Measurements from ENCODE around the gene SULT2A1.
A peak's percentile ranks its signal among the peaks of the same experiment; 100 is the strongest.
"Not testable (repeated sequence)": the region's sequence is repeated elsewhere in the genome, so short reads cannot be mapped to it uniquely, and the experiment has no call there.

The SULT2A1 gene

DNA sequence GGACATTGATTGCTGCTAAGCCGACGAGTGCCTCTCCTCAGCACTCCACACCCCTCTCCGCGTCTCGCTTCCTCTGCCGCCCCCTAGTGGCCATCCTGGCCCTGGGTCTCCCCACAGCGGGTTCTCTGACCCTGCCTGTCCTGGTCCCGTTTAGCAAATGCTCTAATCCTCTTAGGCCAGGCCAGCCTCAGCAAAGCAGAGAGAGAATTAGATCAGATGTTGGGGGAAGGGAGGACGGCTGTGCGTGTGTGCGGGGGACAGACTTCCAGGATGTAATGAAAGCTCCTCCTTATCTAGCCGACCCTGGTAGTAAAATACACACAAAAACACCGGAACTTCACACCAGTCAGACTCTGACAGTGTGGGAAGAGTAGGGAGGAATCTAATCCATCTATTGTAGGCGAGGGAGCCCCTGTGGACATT lies 22.6 kb downstream of the SULT2A1 start:
- Histone ChIP-seq H3K4me1 (ENCODE audit: control insufficient read depth, insufficient read depth, low read length, poor library complexity, severe bottlenecking) (no peaks in the 10 kb centered on the region), H3K36me3 (ENCODE audit: control insufficient read depth, insufficient read depth, low read length) (no peaks in the 10 kb centered on the region), H3K27ac (ENCODE audit: insufficient read depth, low read length, poor library complexity, severe bottlenecking) (no peak overlapping the region), H3K27me3 (replicated peaks; ENCODE audit: control insufficient read depth, insufficient read depth, low read length, poor library complexity, severe bottlenecking) (no peaks in the 10 kb centered on the region), H3K9me3 (ENCODE audit: control insufficient read depth, low read length) (no peaks in the 10 kb centered on the region), H3K4me3 (ENCODE audit: insufficient read depth, low read depth, low read length, poor library complexity, severe bottlenecking) (no peak overlapping the region)
- peak; percentile 43 to 62 (median 44) for DNase-seq

DNA sequence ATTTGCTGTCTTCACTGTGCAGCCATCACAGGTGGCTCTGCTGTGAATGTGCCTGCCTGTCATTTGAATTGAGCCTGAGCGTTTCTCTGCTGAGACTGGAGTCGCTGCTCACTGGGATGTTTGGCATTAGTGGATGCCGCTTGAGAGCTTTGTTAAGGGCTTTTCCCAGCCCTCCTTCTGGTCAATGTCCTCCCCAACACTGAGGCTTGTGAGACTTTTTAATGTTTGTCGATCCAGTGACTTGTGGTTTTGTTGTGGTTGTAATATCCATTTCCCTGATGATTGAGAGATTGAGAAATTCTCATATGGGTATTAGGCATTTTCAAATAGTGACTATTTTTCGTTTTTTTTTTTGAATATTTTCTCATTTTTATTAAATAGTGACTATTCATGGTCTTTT lies 24.5 kb downstream of the SULT2A1 start:
- Histone ChIP-seq H3K27ac (ENCODE audit: insufficient read depth, low read length, poor library complexity, severe bottlenecking) (no peak overlapping the region), H3K36me3 (ENCODE audit: control insufficient read depth, insufficient read depth, low read length) (no peaks in the 10 kb centered on the region), H3K4me1 (ENCODE audit: control insufficient read depth, insufficient read depth, low read length, poor library complexity, severe bottlenecking) (no peaks in the 10 kb centered on the region), H3K9me3 (ENCODE audit: control insufficient read depth, low read length) (no peaks in the 10 kb centered on the region), H3K4me3 (ENCODE audit: insufficient read depth, low read depth, low read length, poor library complexity, severe bottlenecking) (no peak overlapping the region), H3K27me3 (replicated peaks; ENCODE audit: control insufficient read depth, insufficient read depth, low read length, poor library complexity, severe bottlenecking) (no peaks in the 10 kb centered on the region)
- DNase-seq = no peak

DNA sequence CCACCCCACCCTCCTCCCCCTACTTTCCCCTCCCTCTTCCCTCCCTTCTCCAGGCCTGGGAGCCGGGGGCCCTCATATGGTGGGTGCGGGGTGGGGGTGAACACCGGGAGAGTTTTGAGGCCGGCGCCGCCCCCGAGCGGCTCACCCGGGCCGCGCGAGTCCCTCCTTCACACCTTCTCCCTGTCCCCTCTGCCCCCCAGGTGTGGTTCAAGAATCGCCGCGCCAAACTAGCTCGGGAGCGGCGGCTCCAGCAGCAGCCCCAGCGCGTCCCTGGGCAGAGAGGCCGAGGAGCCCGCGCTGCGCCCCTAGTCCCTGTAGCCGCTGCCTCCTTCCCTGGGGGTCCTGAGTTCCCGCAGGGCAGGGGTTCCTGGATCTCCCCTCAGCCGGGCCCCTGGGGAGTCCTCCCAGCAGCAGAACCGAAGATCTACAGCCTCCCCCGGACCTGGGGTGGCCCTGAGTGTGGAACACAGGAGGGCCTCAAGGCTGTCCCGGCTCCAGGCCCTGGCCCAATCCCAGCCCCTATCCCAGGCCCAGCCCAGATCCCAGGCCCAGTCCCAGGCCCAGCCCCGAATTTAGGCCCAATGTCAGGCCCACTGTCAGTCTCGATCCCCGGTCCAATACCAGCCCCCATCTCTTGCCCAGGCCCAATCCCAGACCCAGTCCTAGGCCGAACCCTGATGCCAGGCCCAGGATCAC lies 25.4 kb downstream of the SULT2A1 start:
- Histone ChIP-seq H3K9me3 (ENCODE audit: control insufficient read depth, low read length) (no peaks in the 10 kb centered on the region), H3K27me3 (replicated peaks; ENCODE audit: control insufficient read depth, insufficient read depth, low read length, poor library complexity, severe bottlenecking) (no peaks in the 10 kb centered on the region), H3K4me3 (ENCODE audit: insufficient read depth, low read depth, low read length, poor library complexity, severe bottlenecking) (no peak overlapping the region), H3K4me1 (ENCODE audit: control insufficient read depth, insufficient read depth, low read length, poor library complexity, severe bottlenecking) (no peaks in the 10 kb centered on the region), H3K27ac (ENCODE audit: insufficient read depth, low read length, poor library complexity, severe bottlenecking) (no peak overlapping the region), H3K36me3 (ENCODE audit: control insufficient read depth, insufficient read depth, low read length) (no peaks in the 10 kb centered on the region)
- DNase-seq = no peak

DNA sequence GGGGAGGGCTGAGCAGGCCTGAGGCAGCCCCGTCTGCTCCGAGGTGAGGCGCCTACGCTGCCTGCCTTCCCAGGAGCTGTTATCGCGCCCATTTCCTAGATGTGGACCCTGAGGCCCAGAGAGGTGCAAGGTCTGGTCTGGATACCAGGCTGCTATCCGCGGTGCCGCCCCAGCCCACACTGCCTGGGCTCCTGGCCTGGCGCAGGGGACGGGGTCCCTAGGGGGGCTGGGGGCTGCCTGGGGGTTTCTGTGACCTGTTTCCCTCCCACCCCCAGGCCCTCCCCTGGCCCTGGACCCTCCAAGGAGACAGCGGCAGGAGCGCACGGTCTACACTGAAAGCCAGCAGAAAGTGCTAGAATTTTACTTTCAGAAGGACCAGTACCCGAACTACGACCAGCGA lies 26.3 kb downstream of the SULT2A1 start:
- H3K9me3 ChIP-seq (ENCODE audit: control insufficient read depth, low read length); H3K27ac ChIP-seq (ENCODE audit: insufficient read depth, low read length, poor library complexity, severe bottlenecking); DNase-seq; H3K4me1 ChIP-seq (ENCODE audit: control insufficient read depth, insufficient read depth, low read length, poor library complexity, severe bottlenecking); H3K4me3 ChIP-seq (ENCODE audit: insufficient read depth, low read depth, low read length, poor library complexity, severe bottlenecking); H3K36me3 ChIP-seq (ENCODE audit: control insufficient read depth, insufficient read depth, low read length); H3K27me3 ChIP-seq (replicated peaks; ENCODE audit: control insufficient read depth, insufficient read depth, low read length, poor library complexity, severe bottlenecking): not testable (repeated sequence)

DNA sequence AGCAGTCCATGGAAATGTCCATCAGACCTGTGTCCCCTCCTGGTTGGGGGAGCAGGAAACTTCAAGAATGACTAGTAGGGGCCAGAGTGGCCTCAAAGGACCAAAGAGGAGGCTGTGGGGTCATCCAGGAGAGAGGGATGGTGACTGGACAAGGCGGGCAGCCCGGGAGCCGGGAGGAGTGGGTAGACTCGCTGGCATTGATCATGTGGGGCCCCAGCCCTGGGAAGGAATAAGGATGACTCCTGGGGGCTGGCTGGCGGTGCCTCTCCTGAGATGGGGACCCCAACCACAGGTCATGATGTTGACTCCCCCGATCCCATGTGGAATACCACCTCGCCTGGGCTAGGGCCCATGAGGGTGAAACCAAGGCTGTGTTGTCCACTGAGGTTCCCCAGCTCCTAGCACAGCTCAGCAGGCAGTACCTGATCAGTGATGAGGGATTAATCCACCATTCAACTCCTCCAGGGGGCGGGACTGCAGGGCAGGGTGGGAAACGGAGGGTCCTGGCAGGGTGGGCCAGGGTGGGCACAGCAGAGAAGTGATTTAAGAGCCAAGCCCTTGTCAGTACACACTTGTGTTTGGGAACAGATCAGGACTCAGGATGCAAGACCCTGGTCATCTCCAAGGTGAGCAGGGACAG lies 27.3 kb downstream of the SULT2A1 start, which contains the start of gene TPRX2:
TSS of gene TPRX2 (plus strand) at position 590 of the 640 bp plus-strand sequence. CDS start at position 602, 12 bp downstream.
- not testable (repeated sequence) for H3K27me3 ChIP-seq (replicated peaks; ENCODE audit: control insufficient read depth, insufficient read depth, low read length, poor library complexity, severe bottlenecking); H3K4me3 ChIP-seq (ENCODE audit: insufficient read depth, low read depth, low read length, poor library complexity, severe bottlenecking); H3K27ac ChIP-seq (ENCODE audit: insufficient read depth, low read length, poor library complexity, severe bottlenecking); H3K9me3 ChIP-seq (ENCODE audit: control insufficient read depth, low read length); H3K4me1 ChIP-seq (ENCODE audit: control insufficient read depth, insufficient read depth, low read length, poor library complexity, severe bottlenecking); DNase-seq; H3K36me3 ChIP-seq (ENCODE audit: control insufficient read depth, insufficient read depth, low read length)

DNA sequence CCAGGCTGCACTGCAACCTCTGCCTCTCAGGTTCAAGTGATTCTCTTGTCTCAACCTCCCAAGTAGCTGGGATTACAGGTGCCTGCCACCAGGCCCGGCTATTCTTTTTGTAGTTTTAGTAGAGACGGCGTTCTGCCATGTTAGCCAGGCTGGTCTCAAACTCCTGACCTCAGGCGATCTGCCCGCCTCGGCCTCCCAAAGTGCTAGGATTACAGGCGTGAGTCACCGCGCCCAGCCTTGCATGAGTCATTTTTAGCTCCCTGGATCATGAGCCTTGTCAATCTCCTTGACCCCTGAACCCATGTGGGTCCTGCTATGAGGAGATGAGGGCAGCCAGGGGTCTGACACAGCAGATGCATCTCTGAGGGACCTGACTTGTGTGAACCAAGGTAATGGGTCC lies 27.9 kb downstream of the SULT2A1 start:
- H3K9me3 ChIP-seq (ENCODE audit: control insufficient read depth, low read length); H3K27ac ChIP-seq (ENCODE audit: insufficient read depth, low read length, poor library complexity, severe bottlenecking); DNase-seq; H3K27me3 ChIP-seq (replicated peaks; ENCODE audit: control insufficient read depth, insufficient read depth, low read length, poor library complexity, severe bottlenecking); H3K4me1 ChIP-seq (ENCODE audit: control insufficient read depth, insufficient read depth, low read length, poor library complexity, severe bottlenecking); H3K36me3 ChIP-seq (ENCODE audit: control insufficient read depth, insufficient read depth, low read length); H3K4me3 ChIP-seq (ENCODE audit: insufficient read depth, low read depth, low read length, poor library complexity, severe bottlenecking): not testable (repeated sequence)

DNA sequence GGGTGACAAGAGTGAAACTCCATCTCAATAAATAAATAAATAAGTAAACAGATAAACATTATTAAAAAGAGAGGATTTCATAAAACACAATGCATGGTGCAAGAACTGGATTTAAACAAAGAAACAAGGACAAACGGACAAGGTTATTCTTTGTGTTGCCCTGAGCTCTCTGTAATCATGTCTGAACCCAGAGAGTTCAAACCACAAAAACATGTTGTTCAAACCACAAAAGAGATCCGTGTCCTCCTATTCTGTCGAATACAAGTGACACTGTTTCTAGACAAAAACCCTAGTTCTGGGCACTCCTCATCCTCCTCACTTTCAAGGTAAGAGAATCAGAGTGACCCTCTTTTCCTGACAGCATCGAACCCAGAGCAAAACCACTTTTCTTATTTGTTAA lies 31.7 kb downstream of the SULT2A1 start:
- Histone ChIP-seq H3K9me3 (ENCODE audit: control insufficient read depth, low read length) (no peaks in the 10 kb centered on the region), H3K36me3 (ENCODE audit: control insufficient read depth, insufficient read depth, low read length) (no peaks in the 10 kb centered on the region), H3K27me3 (replicated peaks; ENCODE audit: control insufficient read depth, insufficient read depth, low read length, poor library complexity, severe bottlenecking) (peaks cover 4% of the 10 kb centered on the region), H3K4me1 (ENCODE audit: control insufficient read depth, insufficient read depth, low read length, poor library complexity, severe bottlenecking) (no peaks in the 10 kb centered on the region), H3K27ac (ENCODE audit: insufficient read depth, low read length, poor library complexity, severe bottlenecking) (no peak overlapping the region), H3K4me3 (ENCODE audit: insufficient read depth, low read depth, low read length, poor library complexity, severe bottlenecking) (no peak overlapping the region)
- DNase-seq = no peak

DNA sequence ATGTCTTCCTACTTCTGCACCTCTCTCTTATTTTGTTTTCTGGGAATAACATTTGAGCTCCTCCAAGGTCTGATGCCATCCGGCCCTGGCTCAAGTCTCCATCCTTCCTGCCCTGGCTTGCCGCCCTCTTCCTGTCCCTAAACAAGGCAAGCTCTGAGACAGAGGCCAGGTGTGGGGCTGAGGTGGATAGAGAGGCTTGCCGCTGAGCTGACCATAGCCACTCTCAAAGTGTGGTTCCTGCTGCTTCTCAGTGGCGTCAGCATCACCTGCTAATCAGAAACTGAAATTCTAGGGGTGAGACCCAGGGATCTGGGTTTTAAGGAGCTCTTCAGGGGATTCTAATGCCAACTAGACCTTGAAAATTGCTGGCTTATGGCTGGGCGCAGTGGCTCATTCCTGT lies 33.1 kb downstream of the SULT2A1 start:
- Histone ChIP-seq H3K27ac (ENCODE audit: insufficient read depth, low read length, poor library complexity, severe bottlenecking) (no peak overlapping the region), H3K27me3 (replicated peaks; ENCODE audit: control insufficient read depth, insufficient read depth, low read length, poor library complexity, severe bottlenecking) (peaks cover 10% of the 10 kb centered on the region), H3K4me1 (ENCODE audit: control insufficient read depth, insufficient read depth, low read length, poor library complexity, severe bottlenecking) (no peaks in the 10 kb centered on the region), H3K36me3 (ENCODE audit: control insufficient read depth, insufficient read depth, low read length) (no peaks in the 10 kb centered on the region), H3K4me3 (ENCODE audit: insufficient read depth, low read depth, low read length, poor library complexity, severe bottlenecking) (no peak overlapping the region), H3K9me3 (ENCODE audit: control insufficient read depth, low read length) (no peaks in the 10 kb centered on the region)
- no peak for DNase-seq

DNA sequence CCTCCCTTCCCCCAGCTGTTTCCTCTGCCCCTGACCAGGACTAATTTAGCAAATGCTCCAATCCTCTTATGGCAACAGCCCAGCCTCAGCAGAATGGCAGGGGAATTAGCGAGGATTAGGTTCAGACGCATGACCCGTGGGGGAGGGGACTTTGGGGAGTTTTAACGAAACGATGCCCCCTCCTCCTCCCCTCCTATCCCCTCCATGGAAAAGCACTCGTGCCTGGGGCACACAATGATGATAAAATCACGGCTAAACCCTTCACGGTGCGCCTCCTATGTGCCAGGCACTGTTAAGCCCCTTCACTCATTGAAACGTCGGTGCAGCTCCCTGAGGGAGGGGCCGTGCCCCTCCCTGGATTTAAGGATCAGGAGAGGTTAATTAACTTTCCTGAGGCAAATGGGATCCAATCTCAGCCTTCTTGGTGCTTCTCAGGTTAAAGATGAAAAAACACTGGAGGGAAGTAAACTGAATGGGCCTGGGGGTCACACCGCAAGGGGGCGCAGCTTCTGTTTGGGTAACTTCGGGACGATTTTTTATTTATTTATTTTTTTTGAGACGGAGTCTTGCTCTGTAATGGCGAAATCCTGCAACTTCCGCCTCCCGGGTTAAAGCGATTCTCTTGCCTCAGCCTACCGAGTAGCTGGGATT lies 37.2 kb downstream of the SULT2A1 start:
- Histone ChIP-seq H3K27me3 (replicated peaks; ENCODE audit: control insufficient read depth, insufficient read depth, low read length, poor library complexity, severe bottlenecking) (peaks cover 10% of the 10 kb centered on the region), H3K9me3 (ENCODE audit: control insufficient read depth, low read length) (no peaks in the 10 kb centered on the region), H3K4me3 (ENCODE audit: insufficient read depth, low read depth, low read length, poor library complexity, severe bottlenecking) (no peak overlapping the region), H3K27ac (ENCODE audit: insufficient read depth, low read length, poor library complexity, severe bottlenecking) (no peak overlapping the region), H3K36me3 (ENCODE audit: control insufficient read depth, insufficient read depth, low read length) (no peaks in the 10 kb centered on the region), H3K4me1 (ENCODE audit: control insufficient read depth, insufficient read depth, low read length, poor library complexity, severe bottlenecking) (no peaks in the 10 kb centered on the region)
- peak in 1 of 3 donors; percentile 2 for DNase-seq

DNA sequence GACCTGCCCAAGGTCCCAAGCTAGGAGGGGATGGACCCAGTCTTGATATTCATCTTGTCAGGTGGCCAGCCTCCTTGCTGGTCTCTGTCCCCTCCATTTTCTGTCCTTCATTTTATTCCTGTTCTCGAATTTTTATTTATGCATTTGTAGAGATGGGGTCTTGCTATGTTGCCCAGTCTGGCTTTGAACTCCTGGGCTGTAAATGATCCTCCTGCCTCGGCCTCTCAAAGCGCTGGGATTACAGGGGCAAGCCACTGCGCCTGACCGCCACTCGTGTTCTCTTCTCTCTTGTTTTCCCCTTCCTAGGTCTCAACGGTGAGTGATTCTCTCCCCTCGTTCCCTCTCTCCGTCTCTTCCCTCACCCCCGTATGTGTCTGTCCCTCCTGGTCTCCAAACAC lies 37.7 kb downstream of the SULT2A1 start:
- no peaks in the 10 kb centered on the region for H3K9me3 ChIP-seq (ENCODE audit: control insufficient read depth, low read length)
- H3K27ac ChIP-seq (ENCODE audit: insufficient read depth, low read length, poor library complexity, severe bottlenecking) = no peak overlapping the region
- no peak for DNase-seq
- H3K36me3 ChIP-seq (ENCODE audit: control insufficient read depth, insufficient read depth, low read length) = no peaks in the 10 kb centered on the region
- no peak overlapping the region for H3K4me3 ChIP-seq (ENCODE audit: insufficient read depth, low read depth, low read length, poor library complexity, severe bottlenecking)
- peaks cover 10% of the 10 kb centered on the region for H3K27me3 ChIP-seq (replicated peaks; ENCODE audit: control insufficient read depth, insufficient read depth, low read length, poor library complexity, severe bottlenecking)
- no peaks in the 10 kb centered on the region for H3K4me1 ChIP-seq (ENCODE audit: control insufficient read depth, insufficient read depth, low read length, poor library complexity, severe bottlenecking)

Measured in effector memory CD4-positive, alpha-beta T cell (primary cell).